OCI-LY1 (cell line): Measurements from ENCODE around the gene BCL2A1.

Source experiments
- H2AFZ ChIP-seq: fragments of 200-600 bp; sonication (generic), shearing (Covaris generic); 2 replicates; pipeline ENCODE4 v1.6.0; 2014; ENCODE audit warnings: antibody characterized with exemption, mild to moderate bottlenecking, low read length
- H3F3A ChIP-seq: fragments of 200-600 bp; sonication (generic), shearing (Covaris generic); 2 replicates; pipeline ENCODE4 v1.6.0; 2014; ENCODE audit warnings: mild to moderate bottlenecking, antibody characterized with exemption, low read length, moderate library complexity; ENCODE audit not compliant: insufficient read depth
- H3K27ac ChIP-seq: fragments of 200-600 bp; sonication (generic); 2 replicates; pipeline ENCODE4 v1.5.1; 2014; ENCODE audit warnings: low read length, mixed run types, mild to moderate bottlenecking, low read depth; ENCODE audit not compliant: poor library complexity, severe bottlenecking
- H3K27me3 ChIP-seq: fragments of 200-600 bp; sonication (generic); 2 replicates; pipeline ENCODE4 v1.6.0; 2014; ENCODE audit warnings: antibody characterized with exemption, mild to moderate bottlenecking, low read length, moderate library complexity; ENCODE audit not compliant: insufficient read depth
- H3K36me3 ChIP-seq: fragments of 200-600 bp; sonication (generic); 2 replicates; pipeline ENCODE4 v1.6.1; 2014; ENCODE audit warnings: mild to moderate bottlenecking, antibody characterized with exemption, low read length, moderate library complexity, mixed read lengths; ENCODE audit not compliant: insufficient read depth
- H3K4me1 ChIP-seq: fragments of 200-600 bp; sonication (generic); 2 replicates; pipeline ENCODE4 v1.5.1; 2014; ENCODE audit warnings: mild to moderate bottlenecking, low read length, moderate library complexity; ENCODE audit not compliant: insufficient read depth, severe bottlenecking
- H3K4me2 ChIP-seq: fragments of 200-600 bp; sonication (generic), shearing (Covaris generic); 2 replicates; pipeline ENCODE4 v1.6.1; 2014; ENCODE audit warnings: low read length
- H3K4me3 ChIP-seq: fragments of 200-600 bp; sonication (generic); 2 replicates; pipeline ENCODE4 v1.5.1; 2014; ENCODE audit warnings: low read length, low read depth, mild to moderate bottlenecking, mixed read lengths; ENCODE audit not compliant: poor library complexity, severe bottlenecking
- H3K79me2 ChIP-seq: fragments of 200-600 bp; shearing (Covaris generic); 2 replicates; pipeline ENCODE4 v1.6.1; 2016; ENCODE audit warnings: mixed run types, low read length, mixed read lengths; ENCODE audit not compliant: insufficient read depth
- H3K9ac ChIP-seq: fragments of 200-600 bp; sonication (generic), shearing (Covaris generic); 2 replicates; pipeline ENCODE4 v1.6.1; 2014; ENCODE audit warnings: mild to moderate bottlenecking, low read length, mixed read lengths
- H3K9me2 ChIP-seq: fragments of 200-600 bp; sonication (generic), shearing (Covaris generic); 2 replicates; pipeline ENCODE4 v1.6.1; 2014; ENCODE audit warnings: low read depth, mild to moderate bottlenecking, low read length, mixed read lengths
- H3K9me3 ChIP-seq: fragments of 200-600 bp; shearing (Covaris generic); 2 replicates; pipeline ENCODE4 v1.6.1; 2014; ENCODE audit warnings: low read length, mixed read lengths
- H4K20me1 ChIP-seq: fragments of 200-600 bp; sonication (generic), shearing (Covaris generic); 2 replicates; pipeline ENCODE4 v1.6.0; 2016; ENCODE audit warnings: mild to moderate bottlenecking, low read length; ENCODE audit not compliant: insufficient read depth
- CTCF ChIP-seq: fragments of 200-600 bp; sonication (generic), shearing (Covaris generic); IDR thresholded peaks from 2 replicates; pipeline ENCODE4 v1.5.1; 2017; ENCODE audit warnings: mild to moderate bottlenecking, antibody characterized with exemption, low read length, moderate library complexity, mixed read lengths
- EZH2 ChIP-seq: fragments of 200-600 bp; sonication (generic), shearing (Covaris generic); IDR thresholded peaks from 2 replicates; pipeline ENCODE4 v1.8.0; 2017; ENCODE audit warnings: borderline replicate concordance, mixed run types, mild to moderate bottlenecking, antibody characterized with exemption, low read length, moderate library complexity, mixed read lengths

BCL2A1 gene

GRCh38 chr15:79923079-79923514, 47.9 kb downstream of the BCL2A1 start:
- Histone ChIP-seq H3K9ac (peak overlapping the region; percentile 83), H3K27me3 (no peaks in the 10 kb centered on the region), H3K9me2 (no peaks in the 10 kb centered on the region), H3K27ac (peak overlapping the region; percentile 69), H3K9me3 (peaks cover 15% of the 10 kb centered on the region), H2AFZ (no peak overlapping the region), H3F3A (no peaks in the 10 kb centered on the region), H4K20me1 (no peaks in the 10 kb centered on the region), H3K79me2 (peaks cover 13% of the 10 kb centered on the region), H3K4me1 (peaks cover 12% of the 10 kb centered on the region), H3K36me3 (peaks cover 39% of the 10 kb centered on the region), H3K4me3 (peak overlapping the region; percentile 80), H3K4me2 (peak overlapping the region; percentile 72)
- TF ChIP-seq CTCF, result no peak

- no peak overlapping the region for H2AFZ ChIP-seq
- peak overlapping the region; percentile 80 for H3K4me3 ChIP-seq
- H3K27ac ChIP-seq, result no peak overlapping the region
- peaks cover 12% of the 10 kb centered on the region for H3K4me1 ChIP-seq
- H3K9me3 ChIP-seq, result peaks cover 18% of the 10 kb centered on the region
- H3K9me2 ChIP-seq, result no peaks in the 10 kb centered on the region
- no peaks in the 10 kb centered on the region for H3K27me3 ChIP-seq
- H3K36me3 ChIP-seq, result peaks cover 43% of the 10 kb centered on the region
- H3K9ac ChIP-seq, result peak overlapping the region; percentile 83
- peak overlapping the region; percentile 72 for H3K4me2 ChIP-seq
- TF ChIP-seq CTCF (no peak), EZH2 (no peak)
- no peaks in the 10 kb centered on the region for H3F3A ChIP-seq
- no peaks in the 10 kb centered on the region for H4K20me1 ChIP-seq
- H3K79me2 ChIP-seq, result peaks cover 13% of the 10 kb centered on the region
These were observed 48.4 kb downstream of the BCL2A1 start for GRCh38 chr15:79922512-79923078.

- no peak overlapping the region for H3K27ac ChIP-seq
- H3K36me3 ChIP-seq, result peaks cover 52% of the 10 kb centered on the region
- H4K20me1 ChIP-seq, result no peaks in the 10 kb centered on the region
- H3K79me2 ChIP-seq, result peaks cover 13% of the 10 kb centered on the region
- TF ChIP-seq CTCF, result no peak
- no peak for TF ChIP-seq EZH2
- H3K9me3 ChIP-seq, result peaks cover 23% of the 10 kb centered on the region
- H3K4me2 ChIP-seq, result no peak overlapping the region
- H3K9me2 ChIP-seq, result no peaks in the 10 kb centered on the region
- H3K9ac ChIP-seq, result no peak overlapping the region
- no peaks in the 10 kb centered on the region for H3K27me3 ChIP-seq
- peaks cover 12% of the 10 kb centered on the region for H3K4me1 ChIP-seq
- H3F3A ChIP-seq, result no peaks in the 10 kb centered on the region
- no peak overlapping the region for H2AFZ ChIP-seq
- H3K4me3 ChIP-seq, result no peak overlapping the region
These were observed 51.1 kb downstream of the BCL2A1 start for GRCh38 chr15:79919749-79920511.
